ENCODE measurements around the gene CSNK1E. TPM values are rescaled to one million over a fixed set of nuclear protein-coding genes. Genes with fewer than 3 reads are reported as not detected.

CSNK1E gene
- total RNA-seq, 1 experiment from 2014 or later = 196 TPM

- BruUV-seq (replicated peaks) = no TSS peak
- intact Hi-C loops (cut with micrococcal nuclease; ENCODE audit: unreplicated experiment) = loop anchor here (2.0 to 10.0 kb wide), 3 partner anchors 55 to 300 kb away; partner anchors contain the start of gene DMC1
Observed at GRCh38 chr22:38352436-38352835, 35.2 kb upstream of the CSNK1E start.

GRCh38 chr22:38350444-38351359 is 33.5 kb upstream of the CSNK1E start:
- Histone ChIP-seq H3K9me3 (ENCODE audit: low read depth, low read length, poor library complexity, severe bottlenecking) (no peaks in the 10 kb centered on the region), H3K27ac (ENCODE audit: low read depth, low read length, poor library complexity, severe bottlenecking) (no peak overlapping the region), H3K27me3 (replicated peaks; ENCODE audit: insufficient read depth, low read depth, low read length, poor library complexity) (no peaks in the 10 kb centered on the region), H3K4me3 (ENCODE audit: low read depth, low read length, poor library complexity, severe bottlenecking) (no peak overlapping the region), H3K4me1 (ENCODE audit: insufficient read depth, low read length, poor library complexity, severe bottlenecking) (no peaks in the 10 kb centered on the region), H3K36me3 (ENCODE audit: insufficient read depth, low read length, poor library complexity, severe bottlenecking) (no peaks in the 10 kb centered on the region)
- DNase-seq (ENCODE audit: low spot score) = no peak
- ChIA-PET CTCF (no interaction called here), POLR2A (ENCODE audit: low non-redundant PET) (no interaction called here)
- intact Hi-C loops (cut with micrococcal nuclease; ENCODE audit: unreplicated experiment) = loop anchor here (5.0 to 10.0 kb wide), 2 partner anchors 53 to 224 kb away; partner anchors contain the start of gene DMC1
- BruUV-seq (replicated peaks) = no TSS peak
- TF ChIP-seq EZH2 (IDR thresholded peaks at IDR 0.05; ENCODE audit: borderline replicate concordance, low read depth, low read length, poor library complexity, severe bottlenecking) = no peak
- TF ChIP-seq CTCF (conservative IDR thresholded peaks at IDR 0.05; ENCODE audit: low read depth, low read length) = no peak

More at GRCh38 chr22:38352436-38352835, 35.2 kb upstream of the CSNK1E start:
- no peaks in the 10 kb centered on the region for H3K27me3 ChIP-seq (replicated peaks; ENCODE audit: insufficient read depth, low read depth, low read length, poor library complexity)
- H3K36me3 ChIP-seq (ENCODE audit: insufficient read depth, low read length, poor library complexity, severe bottlenecking) = no peaks in the 10 kb centered on the region
- POLR2A ChIA-PET (ENCODE audit: low non-redundant PET) = no interaction called here
- CTCF ChIA-PET = no interaction called here
- no peaks in the 10 kb centered on the region for H3K4me1 ChIP-seq (ENCODE audit: insufficient read depth, low read length, poor library complexity, severe bottlenecking)
- no peak overlapping the region for H3K27ac ChIP-seq (ENCODE audit: low read depth, low read length, poor library complexity, severe bottlenecking)
- no peak overlapping the region for H3K4me3 ChIP-seq (ENCODE audit: low read depth, low read length, poor library complexity, severe bottlenecking)
- DNase-seq (ENCODE audit: low spot score) = no peak
- TF ChIP-seq CTCF (conservative IDR thresholded peaks at IDR 0.05; ENCODE audit: low read depth, low read length) (no peak), EZH2 (IDR thresholded peaks at IDR 0.05; ENCODE audit: borderline replicate concordance, low read depth, low read length, poor library complexity, severe bottlenecking) (no peak)
- no peaks in the 10 kb centered on the region for H3K9me3 ChIP-seq (ENCODE audit: low read depth, low read length, poor library complexity, severe bottlenecking)

GRCh38 chr22:38348751-38349496 is 31.7 kb upstream of the CSNK1E start:
- POLR2A ChIA-PET (ENCODE audit: low non-redundant PET) = no interaction called here
- Histone ChIP-seq H3K9me3 (ENCODE audit: low read depth, low read length, poor library complexity, severe bottlenecking) (no peaks in the 10 kb centered on the region), H3K27ac (ENCODE audit: low read depth, low read length, poor library complexity, severe bottlenecking) (no peak overlapping the region), H3K36me3 (ENCODE audit: insufficient read depth, low read length, poor library complexity, severe bottlenecking) (no peaks in the 10 kb centered on the region), H3K4me1 (ENCODE audit: insufficient read depth, low read length, poor library complexity, severe bottlenecking) (no peaks in the 10 kb centered on the region), H3K4me3 (ENCODE audit: low read depth, low read length, poor library complexity, severe bottlenecking) (no peak overlapping the region), H3K27me3 (replicated peaks; ENCODE audit: insufficient read depth, low read depth, low read length, poor library complexity) (no peaks in the 10 kb centered on the region)
- BruUV-seq (replicated peaks) = no TSS peak
- CTCF ChIA-PET = no interaction called here
- no peak for DNase-seq (ENCODE audit: low spot score)
- intact Hi-C loops (cut with micrococcal nuclease; ENCODE audit: unreplicated experiment) = no loop called here
- no peak for TF ChIP-seq CTCF (conservative IDR thresholded peaks at IDR 0.05; ENCODE audit: low read depth, low read length)
- no peak for TF ChIP-seq EZH2 (IDR thresholded peaks at IDR 0.05; ENCODE audit: borderline replicate concordance, low read depth, low read length, poor library complexity, severe bottlenecking)
